A549 (cell line): ENCODE measurements around the gene ELAPOR1. TPM values are rescaled to one million over a fixed set of nuclear protein-coding genes. Genes with fewer than 3 reads are reported as not detected.

Experiments
- ATAC-seq, 2 experiments: fragments of 200-7000 bp in 1 of 2; fragments of >200 bp in 1 of 2; cut with Nextera tagmentation in 1 of 2; cut with Tn5 transposase in 1 of 2; 3 replicates each; pipeline versions ENCODE4 v1.8.0 to v1.9.1; 2018 to 2020; ENCODE audit warnings: mild to moderate bottlenecking in 1 of 2, moderate library complexity in 1 of 2
- CTCF ChIA-PET: fragments of 300-600 bp; sonication (Branson Sonifier 250); formaldehyde crosslinking; extraction: SDS; loops from one replicate; lab custom pipeline; 2021; ENCODE audit warnings: antibody characterized with exemption, inconsistent platforms; lab: Yijun Ruan, JAX
- POLR2A ChIA-PET: fragments of 350-600 bp; formaldehyde crosslinking; extraction: SDS; loops from one replicate; lab custom pipeline; 2021; ENCODE audit warnings: antibody characterized with exemption, inconsistent platforms; lab: Yijun Ruan, JAX
- DNase-seq, 2 experiments: peaks; one replicate each; pipeline versions ENCODE4 v3.0.0 to v3.0.0-alpha.2; 2011 to 2016; ENCODE audit warnings: low read depth in 1 of 2, low spot score in 1 of 2
- FAIRE-seq: peaks from 2 replicates; lab custom pipeline; 2011; peaks lifted over from hg19 to GRCh38; lab: Jason Lieb, UNC
- H3K27ac ChIP-seq, 2 experiments: fragments of >200 bp; sonication (Bioruptor Twin); formaldehyde crosslinking; 3 replicates each; pipeline ENCODE4 v1.5.1; 2016 to 2017
- H3K4me1 ChIP-seq: fragments of >200 bp; sonication (Bioruptor Twin); formaldehyde crosslinking; 3 replicates; pipeline ENCODE4 v1.6.1; 2016
- H3K4me2 ChIP-seq: fragments of >200 bp; sonication (Bioruptor Twin); formaldehyde crosslinking; 3 replicates; pipeline ENCODE4 v1.6.1; 2016
- H3K4me3 ChIP-seq: fragments of >200 bp; sonication (Bioruptor Twin); formaldehyde crosslinking; 3 replicates; pipeline ENCODE4 v1.5.1; 2016
- H3K9me3 ChIP-seq: fragments of >200 bp; sonication (Bioruptor Twin); formaldehyde crosslinking; 3 replicates; pipeline ENCODE4 v1.6.1; 2016
- BCL3 ChIP-seq: fragments of >200 bp; sonication (Bioruptor Twin); formaldehyde crosslinking; IDR thresholded peaks from 3 replicates; pipeline ENCODE4 v1.6.1; 2016
- CEBPB ChIP-seq, 2 experiments: fragments of >200 bp in 1 of 2; sonication (Bioruptor Twin) in 1 of 2; formaldehyde crosslinking in 1 of 2; IDR thresholded peaks; 2 replicates each; pipeline ENCODE4 v1.6.1; 2012 to 2016
- CHD2 ChIP-seq: fragments of 150-350 bp; IDR thresholded peaks from 2 replicates; pipeline ENCODE4 v1.6.1; 2014; ENCODE audit warnings: low read length; ENCODE audit not compliant: partially characterized antibody
- EHMT2 ChIP-seq: fragments of 200-600 bp; sonication (generic); IDR thresholded peaks from 2 replicates; pipeline ENCODE4 v1.6.1; 2016; ENCODE audit warnings: antibody characterized with exemption, low read depth, mild to moderate bottlenecking, moderate library complexity
- GATA3 ChIP-seq: IDR thresholded peaks from 2 replicates; pipeline ENCODE4 v1.6.1; 2012; ENCODE audit warnings: borderline replicate concordance
- HOXA7 ChIP-seq: fragments of 250-450 bp; sonication (Bioruptor Pico); IDR thresholded peaks from 2 replicates; pipeline ENCODE4 v1.5.0; 2020; ENCODE audit warnings: mild to moderate bottlenecking, moderate library complexity
- JUN ChIP-seq, 2 experiments: fragments of >200 bp; sonication (Bioruptor Twin); formaldehyde crosslinking; IDR thresholded peaks; 2 replicates in 1 of 2; 3 replicates in 1 of 2; pipeline ENCODE4 v1.6.1; 2016 to 2017
- JUNB ChIP-seq: fragments of >200 bp; sonication (Bioruptor Twin); formaldehyde crosslinking; IDR thresholded peaks from 2 replicates; pipeline ENCODE4 v1.6.1; 2016
- KDM1A ChIP-seq: fragments of 200-600 bp; sonication (generic); IDR thresholded peaks from 2 replicates; pipeline ENCODE4 v1.6.1; 2016; ENCODE audit warnings: low read depth, mild to moderate bottlenecking
- MAFK ChIP-seq: fragments of 450-650 bp; IDR thresholded peaks from 2 replicates; pipeline ENCODE4 v1.6.1; 2014; ENCODE audit not compliant: partially characterized antibody
- MAX ChIP-seq: IDR thresholded peaks from 2 replicates; pipeline ENCODE4 v1.6.1; 2012
- PBX3 ChIP-seq: IDR thresholded peaks from 2 replicates; pipeline ENCODE4 v1.6.1; 2012
- PHF8 ChIP-seq: fragments of 200-600 bp; sonication (generic); IDR thresholded peaks from 2 replicates; pipeline ENCODE4 v1.6.1; 2016; ENCODE audit warnings: low read depth, mild to moderate bottlenecking, antibody characterized with exemption, moderate library complexity, borderline replicate concordance
- POLR2A ChIP-seq: IDR thresholded peaks from 2 replicates; pipeline ENCODE4 v1.6.1; 2012; ENCODE audit warnings: mild to moderate bottlenecking, low read length
- RAD21 ChIP-seq, 2 experiments: fragments of >200 bp in 1 of 2; sonication (Bioruptor Twin) in 1 of 2; formaldehyde crosslinking in 1 of 2; IDR thresholded peaks in 1 of 2; conservative IDR thresholded peaks in 1 of 2; 2 replicates in 1 of 2; 3 replicates in 1 of 2; pipeline ENCODE4 v1.6.1; 2012 to 2018; ENCODE audit warnings: inconsistent platforms in 1 of 2
- RARB ChIP-seq: fragments of 250-450 bp; sonication (Bioruptor Pico); IDR thresholded peaks from 2 replicates; pipeline ENCODE4 v1.8.0; 2021; ENCODE audit warnings: mild to moderate bottlenecking, moderate library complexity
- SMC3 ChIP-seq: fragments of >200 bp; sonication (Bioruptor Twin); formaldehyde crosslinking; IDR thresholded peaks from 3 replicates; pipeline ENCODE4 v1.6.1; 2018; ENCODE audit warnings: inconsistent platforms
- TFCP2L1 ChIP-seq: fragments of 250-450 bp; sonication (Bioruptor Pico); IDR thresholded peaks from 2 replicates; pipeline ENCODE4 v1.5.0; 2021; ENCODE audit warnings: mild to moderate bottlenecking
- ZSCAN20 ChIP-seq: fragments of 250-450 bp; sonication (Bioruptor Pico); IDR thresholded peaks from 2 replicates; pipeline ENCODE4 v1.8.0; 2022; ENCODE audit warnings: mild to moderate bottlenecking, moderate library complexity
- WGBS: methylation state at CpG from one replicate; pipeline ENCODE4 v1.1.6; 2017; ENCODE audit errors: missing lambda C conversion rate; 5-methylcytosine and 5-hydroxymethylcytosine counted together
- polyA plus RNA-seq, 4 experiments: library from polyadenylated mRNA; depleted of rRNA in 3 of 4; stranded (reverse); fragments of >200 nt; fragmentation: RNase III in 1 of 4; extraction: RNeasy Plus Mini Kit Qiagen cat#74134 plus additional on column Dnase treatment in 1 of 4; gene quantifications; 2 replicates in 3 of 4; 3 replicates in 1 of 4; pipeline ENCODE4 v1.2.3, GENCODE V29; 2011 to 2017
- TF ChIP-seq, protein P1 (sequence below): fragments of 200-600 bp; sonication (generic); IDR thresholded peaks from 2 replicates; pipeline ENCODE4 v1.6.1; 2016; ENCODE audit warnings: antibody characterized with exemption, mild to moderate bottlenecking, moderate library complexity
- TF ChIP-seq, protein P2 (sequence below): fragments of >200 bp; sonication (Bioruptor Twin); formaldehyde crosslinking; IDR thresholded peaks from 2 replicates; pipeline ENCODE4 v1.6.1; 2016
- TF ChIP-seq, protein P3 (sequence below): fragments of 450-650 bp; IDR thresholded peaks from 2 replicates; pipeline ENCODE4 v1.6.1; 2014; ENCODE audit warnings: antibody characterized with exemption

The ELAPOR1 gene
- polyA plus RNA-seq, 2 of the 4 experiments (the other 2 are of a cell fraction), result 0.37 to 0.56 TPM

- DNase-seq (peak; percentile 80 to 93), ATAC-seq (peak; percentile 100)
- POLR2A ChIA-PET, result interaction anchor here (0.6 to 1.7 kb wide), 10 partner anchors 11 to 48 kb away, joined by 3 to 20 read pairs (median 4); partner anchors contain the start of genes TMEM167B and WDR47
- TF ChIP-seq PBX3 (peak; percentile 81), ZSCAN20 (no peak), CHD2 (peak; percentile 80), JUNB (no peak), EHMT2 (no peak), SMC3 (no peak), JUN (IDR thresholded peaks at IDR 0.05) (peak; percentile 89 to 90), HOXA7 (CRISPR knock-in tag) (no peak), MAX (peak; percentile 84), BCL3 (peak; percentile 44; the same call in 1 of the 3 replicates), MAFK (no peak), RARB (CRISPR knock-in tag) (no peak), CEBPB (IDR thresholded peaks at IDR 0.05) (no peak), TFCP2L1 (CRISPR knock-in tag) (no peak), GATA3 (no peak), PHF8 (peak; percentile 74; the same call in 1 of the 2 replicates), KDM1A (no peak), RAD21 (conservative IDR thresholded peaks at IDR 0.05 in 1 of 2, IDR thresholded peaks at IDR 0.05 in 1 of 2) (no peak), POLR2A (peak; percentile 93)
- TF ChIP-seq, protein P1, sequence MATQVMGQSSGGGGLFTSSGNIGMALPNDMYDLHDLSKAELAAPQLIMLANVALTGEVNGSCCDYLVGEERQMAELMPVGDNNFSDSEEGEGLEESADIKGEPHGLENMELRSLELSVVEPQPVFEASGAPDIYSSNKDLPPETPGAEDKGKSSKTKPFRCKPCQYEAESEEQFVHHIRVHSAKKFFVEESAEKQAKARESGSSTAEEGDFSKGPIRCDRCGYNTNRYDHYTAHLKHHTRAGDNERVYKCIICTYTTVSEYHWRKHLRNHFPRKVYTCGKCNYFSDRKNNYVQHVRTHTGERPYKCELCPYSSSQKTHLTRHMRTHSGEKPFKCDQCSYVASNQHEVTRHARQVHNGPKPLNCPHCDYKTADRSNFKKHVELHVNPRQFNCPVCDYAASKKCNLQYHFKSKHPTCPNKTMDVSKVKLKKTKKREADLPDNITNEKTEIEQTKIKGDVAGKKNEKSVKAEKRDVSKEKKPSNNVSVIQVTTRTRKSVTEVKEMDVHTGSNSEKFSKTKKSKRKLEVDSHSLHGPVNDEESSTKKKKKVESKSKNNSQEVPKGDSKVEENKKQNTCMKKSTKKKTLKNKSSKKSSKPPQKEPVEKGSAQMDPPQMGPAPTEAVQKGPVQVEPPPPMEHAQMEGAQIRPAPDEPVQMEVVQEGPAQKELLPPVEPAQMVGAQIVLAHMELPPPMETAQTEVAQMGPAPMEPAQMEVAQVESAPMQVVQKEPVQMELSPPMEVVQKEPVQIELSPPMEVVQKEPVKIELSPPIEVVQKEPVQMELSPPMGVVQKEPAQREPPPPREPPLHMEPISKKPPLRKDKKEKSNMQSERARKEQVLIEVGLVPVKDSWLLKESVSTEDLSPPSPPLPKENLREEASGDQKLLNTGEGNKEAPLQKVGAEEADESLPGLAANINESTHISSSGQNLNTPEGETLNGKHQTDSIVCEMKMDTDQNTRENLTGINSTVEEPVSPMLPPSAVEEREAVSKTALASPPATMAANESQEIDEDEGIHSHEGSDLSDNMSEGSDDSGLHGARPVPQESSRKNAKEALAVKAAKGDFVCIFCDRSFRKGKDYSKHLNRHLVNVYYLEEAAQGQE, result peak; percentile 79
- TF ChIP-seq, protein P2, sequence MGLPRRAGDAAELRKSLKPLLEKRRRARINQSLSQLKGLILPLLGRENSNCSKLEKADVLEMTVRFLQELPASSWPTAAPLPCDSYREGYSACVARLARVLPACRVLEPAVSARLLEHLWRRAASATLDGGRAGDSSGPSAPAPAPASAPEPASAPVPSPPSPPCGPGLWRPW, result no peak
- TF ChIP-seq, protein P3, sequence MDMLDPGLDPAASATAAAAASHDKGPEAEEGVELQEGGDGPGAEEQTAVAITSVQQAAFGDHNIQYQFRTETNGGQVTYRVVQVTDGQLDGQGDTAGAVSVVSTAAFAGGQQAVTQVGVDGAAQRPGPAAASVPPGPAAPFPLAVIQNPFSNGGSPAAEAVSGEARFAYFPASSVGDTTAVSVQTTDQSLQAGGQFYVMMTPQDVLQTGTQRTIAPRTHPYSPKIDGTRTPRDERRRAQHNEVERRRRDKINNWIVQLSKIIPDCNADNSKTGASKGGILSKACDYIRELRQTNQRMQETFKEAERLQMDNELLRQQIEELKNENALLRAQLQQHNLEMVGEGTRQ, result no peak
- TF ChIP-seq, all 56 proteins: peak for 8
- Histone ChIP-seq H3K4me1 (no peaks in the 10 kb centered on the region; the same call in 2 of the 3 replicates), H3K9me3 (no peaks in the 10 kb centered on the region), H3K4me2 (peak within 1 kb of the TSS; percentile 80), H3K4me3 (peak within 1 kb of the TSS; percentile 72), H3K27ac (peak within 1 kb of the TSS; percentile 90 to 93)
- no peak for FAIRE-seq
- 4% methylated on average over 34 of the region's 39 CpGs for WGBS
- CTCF ChIA-PET, result interaction anchor here (1.0 to 2.6 kb wide), 6 partner anchors 9 to 37 kb away, joined by 3 to 10 read pairs (median 6); partner anchors contain the start of gene TMEM167B
Observed at GRCh38 chr1:109075531-109076490, 38.1 kb upstream of the ELAPOR1 start, which contains the start of gene TAF13. TAF13 (minus strand) TSS chr1:109076003; CDS start chr1:109075947, 56 bp downstream.
